GM12878 (cell line): Measurements from ENCODE around the gene HLA-DRA. TPM values are rescaled to one million over a fixed set of nuclear protein-coding genes. Genes with fewer than 3 reads are reported as not detected.

ENCODE experiments used
- ATAC-seq: fragments of 200-7000 bp; cut with Tn5 transposase; 3 replicates; pipeline ENCODE4 v1.9.1; 2020; ENCODE audit warnings: mild to moderate bottlenecking, moderate library complexity
- BruUV-seq: library from RNA; stranded (reverse); fragments of 400-500 nt; replicated peaks from 2 replicates; lab custom pipeline; 2021; lab: Mats Ljungman, UMichigan
- CTCF ChIA-PET: fragments of 300-600 bp; sonication (Branson Sonifier 250); formaldehyde crosslinking; extraction: SDS; loops from one replicate; lab custom pipeline; 2021; ENCODE audit warnings: inconsistent platforms; lab: Yijun Ruan, JAX
- POLR2A ChIA-PET: fragments of 350-600 bp; formaldehyde crosslinking; extraction: SDS; loops from one replicate; lab custom pipeline; 2021; ENCODE audit warnings: inconsistent platforms; lab: Charles Lee
- RAD21 ChIA-PET: fragments of 300-600 bp; sonication (Branson Sonifier 250); formaldehyde crosslinking; loops from one replicate; lab custom pipeline; 2023; ENCODE audit warnings: antibody characterized with exemption; ENCODE audit not compliant: unreplicated experiment; lab: Charles Lee
- SMC1A ChIA-PET: fragments of 300-600 bp; sonication (Branson Sonifier 250); formaldehyde crosslinking; loops from one replicate; lab custom pipeline; 2023; ENCODE audit not compliant: unreplicated experiment, uncharacterized antibody; lab: Charles Lee
- DNase-seq: peaks from one replicate; pipeline ENCODE4 v3.0.0-alpha.2; 2011; ENCODE audit warnings: low read depth, low spot score
- FAIRE-seq: peaks from 3 replicates; lab custom pipeline; 2011; peaks lifted over from hg19 to GRCh38; lab: Jason Lieb, UNC
- H2AFZ ChIP-seq: 2 replicates; pipeline ENCODE4 v1.6.0; 2011; ENCODE audit warnings: low read depth, low read length, control low read depth; ENCODE audit not compliant: control insufficient read depth
- H3K27ac ChIP-seq: 2 replicates; pipeline ENCODE4 v1.5.1; 2011; ENCODE audit warnings: control low read depth; ENCODE audit not compliant: control insufficient read depth, insufficient read depth
- H3K27me3 ChIP-seq, 2 experiments: replicated peaks in 1 of 2; 2 replicates each; pipeline versions ENCODE4 v1.6.0 to v1.6.1; 2011; ENCODE audit warnings: low read length in 1 of 2; ENCODE audit not compliant: control insufficient read depth in 2 of 2, insufficient read depth in 2 of 2
- H3K36me3 ChIP-seq, 2 experiments: 2 replicates each; pipeline ENCODE4 v1.5.1; 2011; ENCODE audit warnings: low read length in 1 of 2; ENCODE audit not compliant: control insufficient read depth in 2 of 2, insufficient read depth in 2 of 2
- H3K4me1 ChIP-seq: 2 replicates; pipeline ENCODE4 v1.6.1; 2011; ENCODE audit warnings: mild to moderate bottlenecking, low read length, moderate library complexity, mixed read lengths; ENCODE audit not compliant: control insufficient read depth, insufficient read depth
- H3K4me2 ChIP-seq: 2 replicates; pipeline ENCODE4 v1.6.0; 2011; ENCODE audit warnings: control low read depth; ENCODE audit not compliant: control insufficient read depth, insufficient read depth
- H3K4me3 ChIP-seq: fragments of 200-600 bp; sonication (generic); 2 replicates; pipeline ENCODE4 v1.5.1; 2016
- H3K79me2 ChIP-seq: 2 replicates; pipeline ENCODE4 v1.6.0; 2011; ENCODE audit warnings: low read length; ENCODE audit not compliant: control insufficient read depth, insufficient read depth
- H3K9ac ChIP-seq: 2 replicates; pipeline ENCODE4 v1.8.0; 2011; ENCODE audit warnings: low read length, control low read depth, mixed read lengths; ENCODE audit not compliant: control insufficient read depth, insufficient read depth
- H3K9me3 ChIP-seq: replicated peaks from 3 replicates; pipeline ENCODE4 v1.5.1; 2011; ENCODE audit warnings: mild to moderate bottlenecking, low read length; ENCODE audit not compliant: control insufficient read depth, insufficient read depth
- H4K20me1 ChIP-seq: 2 replicates; pipeline ENCODE4 v1.6.0; 2011; ENCODE audit not compliant: control insufficient read depth, insufficient read depth
- ATF2 ChIP-seq: IDR thresholded peaks from 2 replicates; pipeline ENCODE4 v1.6.1; 2012; ENCODE audit warnings: low read length, inconsistent platforms
- ATF7 ChIP-seq: fragments of 450-650 bp; IDR thresholded peaks from 2 replicates; pipeline ENCODE4 v1.6.1; 2016; ENCODE audit warnings: low read depth, mild to moderate bottlenecking
- BMI1 ChIP-seq: fragments of 450-650 bp; IDR thresholded peaks from 2 replicates; pipeline ENCODE4 v1.6.1; 2016; ENCODE audit warnings: mild to moderate bottlenecking, moderate library complexity, borderline replicate concordance
- EP300 ChIP-seq, 2 experiments: fragments of 150-350 bp in 1 of 2; IDR thresholded peaks; 2 replicates each; pipeline ENCODE4 v1.6.1; 2011 to 2012; ENCODE audit warnings: low read depth in 2 of 2, low read length in 2 of 2, borderline replicate concordance in 1 of 2, improper control_type of control experiment in 1 of 2, inconsistent platforms in 1 of 2; ENCODE audit not compliant: control insufficient read depth in 1 of 2
- FOS ChIP-seq: IDR thresholded peaks from 3 replicates; pipeline ENCODE4 v1.6.1; 2011; ENCODE audit warnings: borderline replicate concordance; ENCODE audit not compliant: insufficient read length; ENCODE audit errors: extremely low read depth
- IKZF1 ChIP-seq: fragments of 450-650 bp; conservative IDR thresholded peaks from 2 replicates; pipeline ENCODE4 v1.6.1; 2017; ENCODE audit warnings: antibody characterized with exemption, mild to moderate bottlenecking
- IKZF2 ChIP-seq, 2 experiments: fragments of 450-650 bp; IDR thresholded peaks; 2 replicates each; pipeline ENCODE4 v1.6.1; 2017; ENCODE audit warnings: mild to moderate bottlenecking in 2 of 2, moderate library complexity in 2 of 2
- MLLT1 ChIP-seq: fragments of 450-650 bp; IDR thresholded peaks from 2 replicates; pipeline ENCODE4 v1.6.1; 2016; ENCODE audit warnings: mild to moderate bottlenecking
- MTA2 ChIP-seq: fragments of 450-650 bp; IDR thresholded peaks from 2 replicates; pipeline ENCODE4 v1.6.1; 2016; ENCODE audit warnings: low read depth, mild to moderate bottlenecking, moderate library complexity
- NBN ChIP-seq: fragments of 450-650 bp; IDR thresholded peaks from 2 replicates; pipeline ENCODE4 v1.6.1; 2016
- NR2F1 ChIP-seq: fragments of 450-650 bp; conservative IDR thresholded peaks from 2 replicates; pipeline ENCODE4 v1.6.1; 2017; ENCODE audit warnings: mild to moderate bottlenecking
- POLR2A ChIP-seq: IDR thresholded peaks from 2 replicates; pipeline ENCODE4 v1.6.1; 2011; ENCODE audit warnings: low read depth, mild to moderate bottlenecking, low read length
- POLR2AphosphoS5 ChIP-seq: IDR thresholded peaks from 2 replicates; pipeline ENCODE4 v1.6.1; 2011; ENCODE audit warnings: mild to moderate bottlenecking, low read length, inconsistent platforms
- POU2F2 ChIP-seq: IDR thresholded peaks from 3 replicates; pipeline ENCODE4 v1.6.1; 2011; ENCODE audit warnings: low read depth, mild to moderate bottlenecking, low read length, borderline replicate concordance
- RAD51 ChIP-seq: fragments of 450-650 bp; IDR thresholded peaks from 2 replicates; pipeline ENCODE4 v1.6.1; 2016; ENCODE audit warnings: moderate library complexity, mild to moderate bottlenecking, inconsistent platforms
- RCOR1 ChIP-seq: conservative IDR thresholded peaks from 2 replicates; pipeline ENCODE4 v1.6.1; 2012; ENCODE audit warnings: low read depth, low read length, improper control_type of control experiment
- SMAD1 ChIP-seq: fragments of 450-650 bp; IDR thresholded peaks from 2 replicates; pipeline ENCODE4 v1.6.1; 2018; ENCODE audit warnings: mild to moderate bottlenecking, low read depth; ENCODE audit not compliant: partially characterized antibody
- SMAD5 ChIP-seq: IDR thresholded peaks from 2 replicates; pipeline ENCODE4 v1.6.1; 2016; ENCODE audit warnings: antibody characterized with exemption, low read depth
- SPI1 ChIP-seq: IDR thresholded peaks from 2 replicates; pipeline ENCODE4 v1.6.1; 2011; ENCODE audit warnings: low read depth, mild to moderate bottlenecking, low read length, moderate library complexity, borderline replicate concordance; ENCODE audit not compliant: insufficient read depth
- SRF ChIP-seq, 2 experiments: IDR thresholded peaks; 2 replicates each; pipeline ENCODE4 v1.6.1; 2011; ENCODE audit warnings: low read depth in 2 of 2, low read length in 2 of 2, mild to moderate bottlenecking in 1 of 2, moderate library complexity in 1 of 2
- YY1 ChIP-seq: IDR thresholded peaks from 2 replicates; pipeline ENCODE4 v1.6.1; 2011; ENCODE audit warnings: low read depth, mild to moderate bottlenecking, low read length
- WGBS: methylation state at CpG from one replicate; pipeline ENCODE4 v1.1.6; 2016; ENCODE audit warnings: low lambda C conversion rate; ENCODE audit not compliant: insufficient replicate concordance, insufficient coverage; ENCODE audit errors: missing lambda C conversion rate; 5-methylcytosine and 5-hydroxymethylcytosine counted together
- in situ Hi-C: fragments of 300-500 bp; cut with MboI; formaldehyde crosslinking; loops from 9 replicates; pipeline ENCODE4 v1.14.3; 2018; ENCODE audit warnings: mixed read lengths
- intact Hi-C: fragments of 100-400 bp; cut with micrococcal nuclease; formaldehyde crosslinking; loops from one replicate; pipeline ENCODE4 v1.14.2; 2022; ENCODE audit not compliant: unreplicated experiment
- polyA plus RNA-seq, 11 experiments: library from polyadenylated mRNA; depleted of rRNA in 4 of 11; unstranded in 6 of 11; stranded (reverse) in 5 of 11; fragments of >200 nt; fragmentation: Nextera tagmentation in 4 of 11; fragmentation: Illumina TruSeq in 1 of 11; extraction: Ambion mirVana in 4 of 11; extraction: Trizol in 1 of 11; gene quantifications; 1 replicate in 1 of 11; 2 replicates in 10 of 11; pipeline versions ENCODE4 v1.2.1 to v1.2.3, GENCODE V29; 2011 to 2016; ENCODE audit warnings: inconsistent platforms in 2 of 11, missing spikeins in 2 of 11, low read depth in 1 of 11
- total RNA-seq, 4 experiments: library from RNA; depleted of rRNA in 3 of 4; stranded (reverse); fragments of >200 nt in 3 of 4; fragmentation: Illumina TruSeq in 1 of 4; extraction: Trizol in 1 of 4; gene quantifications; 2 replicates each; pipeline versions ENCODE4 v1.2.1 to v1.2.3, GENCODE V29; 2013 to 2021
- TF ChIP-seq, protein P1 (sequence below): fragments of 450-650 bp; IDR thresholded peaks from 2 replicates; pipeline ENCODE4 v1.6.1; 2016; ENCODE audit warnings: mild to moderate bottlenecking

The HLA-DRA gene
- total and polyA plus RNA-seq, 10 of the 15 experiments (the other 5 are each of a cell fraction or from before 2014, with no cell fraction given), result 2,040 to 7,093 (median 2,859) TPM

DNA sequence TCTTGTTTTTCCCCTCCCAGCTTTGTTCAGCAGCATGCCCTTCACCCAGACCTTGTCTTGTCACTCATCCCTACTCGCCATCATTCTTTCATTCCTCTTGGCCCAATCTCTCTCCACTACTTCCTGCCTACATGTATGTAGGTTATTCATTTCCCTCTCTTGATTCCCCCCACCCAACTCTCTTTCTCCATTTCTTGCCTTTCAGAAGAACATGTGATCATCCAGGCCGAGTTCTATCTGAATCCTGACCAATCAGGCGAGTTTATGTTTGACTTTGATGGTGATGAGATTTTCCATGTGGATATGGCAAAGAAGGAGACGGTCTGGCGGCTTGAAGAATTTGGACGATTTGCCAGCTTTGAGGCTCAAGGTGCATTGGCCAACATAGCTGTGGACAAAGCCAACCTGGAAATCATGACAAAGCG, 2.6 kb downstream of the HLA-DRA start:
- H3K27me3 ChIP-seq, result no peaks in the 10 kb centered on the region
- peaks cover 16 to 32% of the 10 kb centered on the region in 2 experiments for H3K36me3 ChIP-seq
- peak overlapping the region; percentile 90 for H3K9ac ChIP-seq
- H3K4me2 ChIP-seq, result peak overlapping the region; percentile 93
- RAD21 ChIA-PET, result interaction anchor here (0.6 to 1.0 kb wide), 3 partner anchors 9 to 248 kb away, joined by 3 to 4 read pairs (median 3); no protein-coding TSS in a partner anchor
- H3K4me3 ChIP-seq, result peak overlapping the region; percentile 99
- H3K79me2 ChIP-seq, result peaks cover 51% of the 10 kb centered on the region
- peaks cover 19% of the 10 kb centered on the region for H3K4me1 ChIP-seq
- in situ Hi-C loops (no loop called here), intact Hi-C loops (no loop called here)
- POLR2A ChIA-PET, result interaction anchor here (0.5 to 2.1 kb wide), 5 partner anchors 16 to 248 kb away, joined by 3 to 10 read pairs (median 3); no protein-coding TSS in a partner anchor
- no peak for FAIRE-seq
- CTCF ChIA-PET, result interaction anchor here (1.0 to 2.1 kb wide), 3 partner anchors 10 to 258 kb away, joined by 3 to 8 read pairs (median 5); no protein-coding TSS in a partner anchor
- peak overlapping the region; percentile 63; the same call in 1 of the 2 replicates for H3K27ac ChIP-seq
- peak; percentile 0; the same call in 1 of the 3 replicates for ATAC-seq
- no peaks in the 10 kb centered on the region for H3K9me3 ChIP-seq
- H2AFZ ChIP-seq, result no peak overlapping the region
- DNase-seq, result no peak
- H4K20me1 ChIP-seq, result peaks cover 9% of the 10 kb centered on the region
- no TSS peak for BruUV-seq
- SMC1A ChIA-PET, result interaction anchor here (0.8 to 2.3 kb wide), 11 partner anchors 11 to 426 kb away, joined by 3 to 6 read pairs (median 4); no protein-coding TSS in a partner anchor
- WGBS, result 82% methylated on average over 7 of the region's 7 CpGs
- TF ChIP-seq POLR2AphosphoS5, result peak; percentile 65
- peak; percentile 43; the same call in 1 of the 2 replicates for TF ChIP-seq ATF2
- TF ChIP-seq, protein P1, sequence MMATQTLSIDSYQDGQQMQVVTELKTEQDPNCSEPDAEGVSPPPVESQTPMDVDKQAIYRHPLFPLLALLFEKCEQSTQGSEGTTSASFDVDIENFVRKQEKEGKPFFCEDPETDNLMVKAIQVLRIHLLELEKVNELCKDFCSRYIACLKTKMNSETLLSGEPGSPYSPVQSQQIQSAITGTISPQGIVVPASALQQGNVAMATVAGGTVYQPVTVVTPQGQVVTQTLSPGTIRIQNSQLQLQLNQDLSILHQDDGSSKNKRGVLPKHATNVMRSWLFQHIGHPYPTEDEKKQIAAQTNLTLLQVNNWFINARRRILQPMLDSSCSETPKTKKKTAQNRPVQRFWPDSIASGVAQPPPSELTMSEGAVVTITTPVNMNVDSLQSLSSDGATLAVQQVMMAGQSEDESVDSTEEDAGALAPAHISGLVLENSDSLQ, result peak; percentile 88
- peak; percentile 37 to 49; a peak in 3 of 4 replicates for TF ChIP-seq IKZF2 (IDR thresholded peaks at IDR 0.05)
- peak; percentile 36; the same call in 1 of the 2 replicates for TF ChIP-seq YY1
- TF ChIP-seq SMAD5, result no peak
- peak; percentile 59; the same call in 1 of the 2 replicates for TF ChIP-seq RAD51
- no peak for TF ChIP-seq EP300 (IDR thresholded peaks at IDR 0.05; ENCODE audit: borderline replicate concordance in 1 of 2, control insufficient read depth in 1 of 2, low read depth in 2 of 2, low read length in 2 of 2)
- TF ChIP-seq ATF7, result 0 out of 2 replicates have a peak, but pooled peaks have one; percentile 19
- TF ChIP-seq SPI1, result 0 out of 2 replicates have a peak, but pooled peaks have one; percentile 7
- no peak for TF ChIP-seq MTA2
- peak; percentile 82 for TF ChIP-seq MLLT1
- TF ChIP-seq SMAD1, result peak; percentile 38
- peak; percentile 62; the same call in 1 of the 2 replicates for TF ChIP-seq POLR2A
- TF ChIP-seq FOS, result no peak
- TF ChIP-seq NBN, result 0 out of 2 replicates have a peak, but pooled peaks have one; percentile 28
- TF ChIP-seq NR2F1, result no peak
- peak; percentile 63 for TF ChIP-seq BMI1
- 0 out of 2 replicates have a peak, but pooled peaks have one; percentile 25 for TF ChIP-seq IKZF1
- TF ChIP-seq SRF (IDR thresholded peaks at IDR 0.05; ENCODE audit: low read depth in 2 of 2, low read length in 2 of 2), result no peak
- TF ChIP-seq RCOR1, result no peak
- peak; percentile 59; the same call in 1 of the 3 replicates for TF ChIP-seq POU2F2
